ENCODE measurements around the gene SH3PXD2B.
"Not testable (repeated sequence)": the region's sequence is repeated elsewhere in the genome, so short reads cannot be mapped to it uniquely, and the experiment has no call there.

SH3PXD2B gene

GRCh38 chr5:172399826-172400225, 54.5 kb downstream of the SH3PXD2B start:
- no peak for DNase-seq

- no peak for DNase-seq
Measured at GRCh38 chr5:172399336-172399735, 55.0 kb downstream of the SH3PXD2B start.

DNA sequence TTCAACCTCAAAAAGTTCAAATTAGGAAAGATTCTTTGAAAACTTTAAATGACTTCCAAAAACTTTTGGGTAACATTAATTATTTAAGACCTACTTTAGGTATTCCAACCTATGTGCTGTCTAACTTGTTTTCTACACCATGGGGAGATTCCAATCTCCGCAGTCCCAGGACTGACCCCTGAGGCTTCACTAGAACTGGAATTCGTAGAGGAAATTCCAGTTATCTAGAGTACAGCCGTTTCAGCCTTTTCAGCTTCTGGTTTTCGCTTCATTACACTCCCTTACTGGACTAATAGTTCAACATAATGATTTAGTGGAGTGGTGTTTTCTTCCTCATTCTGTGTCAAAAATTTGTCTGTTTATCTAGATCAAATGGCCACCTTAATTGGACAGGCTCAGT, 55.7 kb downstream of the SH3PXD2B start:
- DNase-seq = not testable (repeated sequence)

DNA sequence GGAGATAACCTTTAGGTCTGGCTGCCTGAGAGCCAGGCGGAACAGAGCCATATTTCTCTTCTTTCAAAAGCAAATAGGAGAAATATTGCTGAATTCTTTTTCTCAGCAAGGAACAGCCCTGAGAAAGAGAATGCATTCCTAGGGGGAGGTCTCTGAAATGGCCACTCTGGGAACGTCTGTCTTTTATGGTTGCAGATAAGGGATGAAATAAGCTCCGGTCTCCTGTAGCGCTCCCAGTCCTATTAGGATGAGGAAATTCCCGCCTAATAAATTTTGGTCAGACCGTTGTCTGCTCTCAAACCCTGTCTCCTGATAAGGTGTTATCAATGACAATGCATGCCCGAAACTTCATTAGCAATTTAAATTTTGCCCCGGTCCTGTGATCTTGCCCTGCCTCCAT, 57.3 kb downstream of the SH3PXD2B start:
- not testable (repeated sequence) for DNase-seq

DNA sequence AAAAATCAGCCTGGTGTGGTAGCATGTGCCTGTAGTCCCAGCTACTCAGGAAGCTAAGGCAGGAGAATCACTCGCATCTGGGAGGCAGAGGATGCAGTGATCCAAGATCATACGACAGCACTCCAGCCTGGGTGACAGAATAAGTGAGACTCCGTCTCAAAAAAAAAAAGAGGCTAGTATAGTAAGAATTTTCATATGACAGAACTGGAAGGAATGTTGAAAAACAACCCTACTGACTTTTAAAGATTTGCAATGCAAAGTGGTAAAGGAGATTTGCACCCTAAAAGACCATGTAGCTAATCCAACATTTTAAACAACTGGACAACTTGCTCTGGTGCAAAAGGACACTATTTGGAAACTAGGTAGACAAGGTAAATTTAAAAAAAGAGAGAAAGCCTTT, 58.1 kb downstream of the SH3PXD2B start:
- DNase-seq = no peak

GRCh38 chr5:172395483-172395882, 58.8 kb downstream of the SH3PXD2B start:
- no peak for DNase-seq

DNA sequence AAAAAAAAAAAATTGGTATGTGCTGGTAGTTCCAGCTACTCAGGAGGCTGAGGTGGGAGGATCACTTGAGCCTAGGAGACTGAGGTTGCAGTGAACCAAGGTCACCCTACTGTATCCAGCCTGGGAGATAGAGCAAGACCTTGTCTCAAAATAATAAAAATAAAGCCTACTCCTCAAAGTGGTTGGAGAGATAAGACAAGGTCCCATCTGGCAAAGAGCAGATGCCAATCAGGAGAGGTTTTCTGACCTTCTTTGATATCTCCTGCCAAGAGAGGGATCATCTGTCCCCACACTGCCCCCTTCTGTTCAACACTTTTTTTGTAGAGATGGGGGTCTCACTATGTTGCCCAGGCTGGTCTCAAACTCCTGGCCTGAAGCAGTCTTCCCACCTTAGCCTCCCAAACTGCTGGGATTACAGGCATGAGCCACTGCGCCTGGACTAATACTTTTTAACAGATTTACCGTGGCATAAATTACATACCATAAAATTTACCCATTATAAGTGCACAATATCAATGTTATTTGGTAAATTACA, 64.7 kb downstream of the SH3PXD2B start:
- no peak for DNase-seq

DNA sequence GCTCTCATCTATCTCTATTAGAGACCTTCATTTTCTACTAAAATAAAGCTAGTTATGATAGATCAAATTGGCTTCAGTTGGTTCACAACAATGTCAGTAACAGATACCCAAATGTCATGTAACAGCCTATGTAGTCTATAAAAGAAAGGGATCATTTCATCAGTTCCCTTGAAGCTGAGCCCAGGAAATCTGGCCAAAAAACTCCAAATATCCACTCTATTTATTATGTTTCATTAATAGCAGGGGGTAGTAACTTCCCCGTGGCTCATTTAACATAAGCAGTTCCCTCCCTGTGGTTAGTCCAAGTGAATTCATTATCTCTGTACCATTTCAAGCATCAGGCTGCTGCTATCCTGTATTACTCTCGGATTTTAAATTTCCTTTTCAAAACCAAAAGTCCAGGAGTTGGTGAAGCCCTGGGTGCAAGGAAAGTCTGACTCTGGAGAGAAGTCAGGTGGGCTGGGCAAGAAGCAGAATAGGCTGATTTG, 66.0 kb downstream of the SH3PXD2B start:
- DNase-seq = no peak

DNA sequence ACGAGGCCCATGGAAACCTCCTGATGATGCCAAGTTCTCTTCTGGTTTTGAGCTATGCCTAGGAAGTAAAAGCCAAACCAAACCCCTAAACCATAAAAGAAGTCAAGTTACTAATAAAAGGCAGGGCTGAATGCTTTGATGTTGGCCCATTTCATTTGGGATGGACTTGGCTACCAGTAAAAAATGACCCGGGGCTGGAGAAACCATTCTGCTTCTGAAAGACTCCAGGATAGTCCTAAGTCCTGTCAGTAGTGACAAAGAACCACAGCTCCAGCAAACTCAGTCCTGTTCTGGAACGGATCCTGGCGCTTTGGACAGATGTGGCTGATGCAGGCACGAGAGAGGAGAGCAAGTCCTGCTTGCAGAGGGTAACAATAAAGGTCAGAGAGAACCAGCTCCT, 68.6 kb downstream of the SH3PXD2B start:
- no peak for DNase-seq

- DNase-seq = no peak
Measured at GRCh38 chr5:172385010-172385563, 69.2 kb downstream of the SH3PXD2B start.

- DNase-seq = no peak
Measured at GRCh38 chr5:172383191-172383802, 71.0 kb downstream of the SH3PXD2B start.

- DNase-seq = no peak
Measured at GRCh38 chr5:172380987-172381643, 73.2 kb downstream of the SH3PXD2B start.

DNA sequence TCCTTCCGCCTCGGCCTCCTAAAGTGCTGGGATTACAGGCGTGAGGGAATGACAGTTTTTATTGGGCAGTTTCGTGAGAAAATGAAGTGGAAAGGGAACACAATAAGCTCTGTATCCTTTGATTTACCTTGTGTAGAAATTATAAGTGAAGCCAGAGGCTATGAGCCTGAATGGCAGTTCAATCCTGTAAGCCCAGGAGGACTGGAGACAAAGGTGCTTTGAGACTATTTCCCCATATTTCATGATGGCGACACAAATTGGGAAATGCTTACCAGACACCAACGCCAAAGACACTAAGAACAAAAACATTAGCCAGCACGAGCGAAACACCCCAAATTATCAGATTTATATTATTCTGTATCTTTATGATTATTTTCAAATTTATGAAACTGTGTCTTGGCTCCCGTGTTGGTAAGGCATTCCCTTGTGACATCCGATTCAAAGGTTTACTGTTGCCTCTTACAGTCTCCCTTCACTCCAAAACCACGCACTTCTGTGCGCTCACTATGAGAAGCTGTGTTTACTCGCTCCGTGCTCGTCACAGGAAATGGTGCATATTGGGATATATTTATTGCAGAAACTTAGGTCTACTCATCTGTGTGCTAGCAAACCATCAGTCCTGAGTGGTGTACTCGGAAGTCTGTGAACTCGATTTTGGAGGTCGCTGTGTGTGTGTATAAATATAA, 73.9 kb downstream of the SH3PXD2B start:
- DNase-seq = no peak

GRCh38 chr5:172379481-172379880, 74.8 kb downstream of the SH3PXD2B start:
- DNase-seq = no peak

- no peak for DNase-seq
Measured at GRCh38 chr5:172377856-172378255, 76.5 kb downstream of the SH3PXD2B start.

- no peak for DNase-seq
Measured at GRCh38 chr5:172377438-172377837, 76.9 kb downstream of the SH3PXD2B start.

- no peak for DNase-seq
Measured at GRCh38 chr5:172374783-172375182, 79.5 kb downstream of the SH3PXD2B start.

DNA sequence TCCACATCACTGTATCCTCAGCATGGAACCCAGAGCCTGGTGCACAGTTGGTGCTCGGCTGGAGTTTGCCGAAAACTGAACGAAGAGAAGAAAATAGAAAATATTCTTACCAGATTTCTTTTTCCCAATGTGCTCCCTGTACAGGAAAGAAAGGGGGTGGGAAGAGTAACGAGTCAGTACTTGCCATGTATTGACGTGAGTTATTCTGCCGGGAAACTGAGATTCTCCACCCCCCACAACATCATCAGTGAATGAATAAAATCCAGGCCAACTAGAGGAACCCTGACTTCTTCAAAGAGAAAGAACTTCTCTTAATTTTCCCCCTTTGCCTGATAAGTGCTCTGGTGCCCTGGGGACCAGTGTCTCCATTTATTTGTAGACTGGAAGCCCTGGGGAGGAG, 80.6 kb downstream of the SH3PXD2B start:
- DNase-seq = no peak

- DNase-seq = no peak
Measured at GRCh38 chr5:172371684-172372083, 82.6 kb downstream of the SH3PXD2B start.

DNA sequence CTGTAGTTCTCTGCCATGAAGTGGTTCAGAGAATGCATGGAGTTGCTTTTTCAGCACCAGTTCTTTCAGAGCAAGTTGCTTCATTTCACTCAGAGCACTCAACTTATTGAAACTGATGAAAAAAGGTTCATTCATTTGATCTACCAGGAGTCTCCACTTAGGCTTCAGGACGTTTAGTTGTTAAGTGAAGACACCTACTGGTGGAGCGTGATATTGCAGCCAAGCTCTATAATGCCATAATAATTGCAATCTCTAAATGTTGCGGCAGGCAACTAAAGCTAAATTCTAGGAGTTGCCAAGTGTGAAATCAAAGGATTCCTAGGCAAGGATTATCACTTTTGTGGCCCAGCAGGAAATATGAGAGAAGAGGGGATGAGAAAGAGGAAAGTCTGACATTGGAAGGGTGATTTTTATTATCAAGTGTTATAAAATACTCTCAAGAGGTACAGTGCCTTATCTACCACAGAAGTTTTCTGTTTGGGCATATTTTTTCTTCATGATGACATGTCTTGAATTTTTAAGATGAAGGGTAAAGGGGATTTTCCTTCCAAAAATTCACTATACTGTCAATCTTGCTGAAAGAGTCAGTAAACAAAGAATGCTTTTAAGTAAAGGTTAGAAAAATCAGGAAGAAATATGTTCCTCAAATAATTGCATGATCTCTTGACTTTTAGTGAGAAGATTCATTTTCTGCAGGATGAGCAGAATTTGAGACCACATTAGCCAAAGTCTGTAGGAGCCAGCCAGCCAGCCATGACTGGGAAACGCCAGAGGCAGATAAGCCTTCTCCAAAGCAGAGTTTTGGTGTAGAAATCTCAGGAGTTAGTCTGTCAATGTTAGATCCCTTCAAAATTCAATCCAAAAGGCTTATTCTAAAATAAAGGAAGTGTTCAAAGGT, 83.4 kb downstream of the SH3PXD2B start:
- DNase-seq = peak in 1 of 5 donors; percentile 46

- no peak for DNase-seq
Measured at GRCh38 chr5:172370237-172370640, 84.1 kb downstream of the SH3PXD2B start.

- not testable (repeated sequence) for DNase-seq
Measured at GRCh38 chr5:172368699-172369098, 85.6 kb downstream of the SH3PXD2B start.

All from T-helper 1 cell (primary cell).